Activated CD4-positive, alpha-beta T cell treated with anti-CD3 and anti-CD28 coated beads, Interleukin-2, Interleukin-6, amounts not matched to agents 100 ng/mL and 50 ng/mL, durations not matched to agents 16 hours and 8 hours (primary cell): ENCODE data around the gene TEKT5.
A peak's percentile ranks its signal among the peaks of the same experiment; 100 is the strongest.
"Not testable (repeated sequence)": the region's sequence is repeated elsewhere in the genome, so short reads cannot be mapped to it uniquely, and the experiment has no call there.

Experiments used
- DNase-seq: peaks from one replicate; pipeline ENCODE4 v3.0.0-alpha.2; 2020

The TEKT5 gene

DNA sequence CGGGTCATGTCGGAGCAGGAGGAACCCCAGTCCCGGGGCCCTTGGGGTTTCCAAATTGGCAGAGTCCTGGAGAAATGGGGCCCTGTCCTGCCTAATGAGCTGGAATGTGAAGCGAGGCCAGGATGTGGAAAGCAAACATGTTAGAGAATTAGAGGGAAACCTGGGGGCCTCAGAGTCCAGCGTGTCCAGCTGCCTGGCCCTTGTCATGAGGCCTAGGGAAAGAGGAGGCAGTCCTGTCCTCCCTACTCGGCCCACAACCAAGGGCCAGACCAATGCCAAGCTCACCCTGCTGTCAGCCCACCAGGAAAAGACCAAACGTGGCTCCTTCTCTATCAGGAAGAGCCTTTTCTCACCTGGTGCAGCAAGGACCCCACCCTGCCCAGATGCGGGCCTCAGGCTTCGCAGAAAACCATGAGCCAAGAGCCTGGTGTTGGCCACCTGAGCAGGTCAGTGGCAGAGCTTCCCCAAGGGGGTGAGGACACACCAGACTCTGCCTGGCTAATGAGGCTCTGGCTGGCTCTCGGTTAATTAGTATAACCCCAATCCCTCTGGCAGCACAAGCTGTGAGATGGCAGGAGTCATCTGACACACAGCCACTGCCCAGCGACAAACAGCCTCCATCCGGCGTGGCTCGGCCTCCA lies 10.1 kb downstream of the TEKT5 start:
- no peak for DNase-seq

DNA sequence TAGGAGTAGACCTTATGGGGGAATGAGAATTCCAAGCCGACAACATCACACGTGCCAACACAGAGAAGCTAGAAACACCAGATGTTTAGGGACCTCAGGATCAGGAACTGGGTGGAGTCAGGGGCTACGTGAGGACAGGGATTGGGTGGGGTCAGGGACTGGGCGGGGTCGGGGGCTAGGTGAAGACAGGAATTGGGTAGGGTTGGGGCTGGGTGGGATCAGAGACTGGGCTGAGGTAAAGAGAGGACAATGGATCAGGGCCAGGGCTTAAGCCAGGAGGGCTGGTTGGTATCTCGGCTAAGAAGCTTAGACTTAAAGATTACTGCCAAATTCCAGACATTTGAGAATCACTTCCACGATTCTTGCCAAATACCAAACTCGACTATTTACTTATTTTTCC lies 11.6 kb downstream of the TEKT5 start:
- DNase-seq, result no peak

DNA sequence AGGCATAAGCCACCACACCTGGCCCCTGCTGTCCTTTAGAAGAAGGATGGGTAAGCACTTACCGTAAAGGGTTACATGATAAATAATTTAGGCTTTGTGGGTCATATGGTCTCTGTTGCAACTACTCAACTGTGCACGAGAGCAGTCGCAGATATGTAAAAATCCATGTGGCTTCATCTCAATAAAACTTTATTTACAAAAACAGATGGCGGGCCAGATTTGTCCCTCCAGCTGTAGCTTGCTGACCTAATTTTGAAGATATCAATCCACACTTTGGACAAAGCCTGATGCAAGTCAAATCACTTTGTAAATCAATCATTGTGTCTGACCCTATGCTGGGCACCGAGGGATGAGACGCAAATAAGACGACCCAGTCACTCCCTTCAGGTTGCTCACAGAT lies 12.1 kb downstream of the TEKT5 start:
- DNase-seq, result no peak

- DNase-seq, result no peak
These were observed 13.1 kb downstream of the TEKT5 start for GRCh38 chr16:10681310-10682308.

DNA sequence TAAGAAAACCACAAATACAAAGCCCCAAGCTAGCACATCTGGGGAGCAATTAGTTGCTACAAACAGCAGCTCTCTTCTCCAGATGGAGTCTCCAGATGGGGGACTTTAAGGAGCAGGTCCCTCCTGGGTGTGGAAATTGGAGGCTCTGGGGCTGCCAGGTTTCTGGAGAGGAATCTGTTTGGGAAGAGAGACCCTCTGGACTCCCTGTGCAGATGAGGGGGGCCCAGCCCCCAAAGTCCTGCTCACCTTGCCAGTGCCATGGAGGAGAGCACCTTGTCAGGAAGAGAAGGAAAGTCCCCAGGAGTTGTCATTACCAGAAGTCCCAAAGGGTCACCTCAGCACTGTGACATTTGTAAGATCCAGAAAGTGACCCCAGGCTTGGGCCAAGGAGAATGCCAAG lies 14.8 kb downstream of the TEKT5 start:
- DNase-seq, result no peak

GRCh38 chr16:10679441-10679840 lies 15.3 kb downstream of the TEKT5 start:
- DNase-seq, result not testable (repeated sequence)

DNA sequence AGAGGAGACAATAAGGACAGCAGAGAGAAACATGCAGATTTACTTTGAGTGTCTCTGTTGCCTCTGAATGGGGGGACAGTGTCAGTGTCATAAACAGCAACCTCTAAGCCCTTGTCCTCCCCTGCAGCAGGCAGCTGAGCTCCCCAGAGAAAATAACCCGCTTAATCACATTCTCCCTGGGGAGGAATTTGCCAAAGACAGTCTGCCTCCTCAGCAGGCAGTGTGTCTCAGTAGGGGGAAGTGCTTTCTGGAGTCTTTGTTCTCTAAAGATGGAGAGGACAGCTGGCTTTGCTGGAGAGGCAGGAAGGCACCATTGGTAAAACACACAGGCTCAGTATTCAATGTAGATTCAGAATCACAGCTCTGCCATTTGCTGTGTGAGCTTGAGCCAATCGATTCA lies 16.1 kb downstream of the TEKT5 start:
- no peak for DNase-seq

- no peak for DNase-seq
These were observed 18.4 kb downstream of the TEKT5 start for GRCh38 chr16:10676284-10676683.

- no peak for DNase-seq
These were observed 18.9 kb downstream of the TEKT5 start for GRCh38 chr16:10675861-10676260.

DNA sequence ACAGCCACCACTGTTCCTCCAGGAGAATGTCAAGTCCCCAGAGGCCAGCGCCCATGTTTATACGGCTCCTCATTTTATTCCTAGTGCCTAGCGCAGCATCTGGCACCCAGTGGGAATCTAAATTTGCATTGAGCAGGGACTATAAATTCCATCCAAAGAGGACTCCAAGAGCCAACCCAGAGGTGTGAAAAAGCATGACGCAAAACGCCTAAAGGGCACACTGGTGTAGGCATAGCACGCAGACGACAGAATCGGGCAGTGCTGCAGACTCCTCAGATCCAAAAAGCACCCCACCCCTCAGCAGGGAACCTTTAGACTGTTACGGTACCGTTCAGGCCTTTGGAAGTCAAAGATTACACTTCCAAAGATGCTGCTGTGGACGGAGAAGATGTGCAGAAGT lies 19.5 kb downstream of the TEKT5 start:
- DNase-seq, result no peak

GRCh38 chr16:10671729-10672128 lies 23.0 kb downstream of the TEKT5 start:
- no peak for DNase-seq

DNA sequence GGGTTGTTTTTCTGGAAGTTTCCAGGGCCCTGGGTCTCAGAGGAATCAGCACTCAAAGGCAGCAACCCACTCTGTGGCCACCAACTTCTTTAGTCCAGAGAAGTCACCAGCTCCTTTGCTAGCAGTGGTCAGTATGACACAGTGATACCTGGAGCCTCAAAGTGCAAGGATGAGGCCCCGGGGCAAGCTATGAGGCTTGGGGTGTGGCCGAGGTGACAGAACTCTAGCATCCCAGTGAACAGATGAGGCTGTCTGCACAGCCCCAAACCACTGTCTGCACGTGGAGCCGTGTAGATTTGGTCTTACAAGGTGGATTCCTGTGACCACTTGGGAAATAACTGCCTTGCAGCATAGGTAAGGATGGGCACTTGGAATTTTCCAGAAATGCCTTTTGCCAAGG lies 24.9 kb downstream of the TEKT5 start:
- DNase-seq, result no peak

GRCh38 chr16:10668322-10669045 lies 26.2 kb downstream of the TEKT5 start:
- DNase-seq, result peak; percentile 25

GRCh38 chr16:10667239-10667638 lies 27.5 kb downstream of the TEKT5 start:
- DNase-seq, result no peak

DNA sequence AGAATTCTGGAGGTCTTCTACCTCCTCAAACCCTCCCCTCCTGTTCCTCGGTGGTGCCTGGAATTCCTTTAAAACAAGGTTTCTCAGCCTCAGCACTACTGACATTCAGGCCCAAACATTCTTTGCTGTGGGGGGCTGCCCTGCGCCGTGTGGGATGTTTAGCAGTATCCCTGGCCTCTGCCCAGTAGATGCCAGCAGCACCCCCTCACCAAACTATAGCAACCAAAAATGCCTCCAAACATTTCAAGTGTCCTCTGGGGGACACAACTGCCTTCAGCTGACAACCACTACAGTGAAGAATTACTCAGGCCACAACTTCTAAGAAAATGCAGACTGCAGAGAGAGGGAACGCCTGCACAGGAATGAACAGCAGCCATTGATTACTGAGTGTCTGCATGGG lies 28.4 kb downstream of the TEKT5 start:
- no peak for DNase-seq

DNA sequence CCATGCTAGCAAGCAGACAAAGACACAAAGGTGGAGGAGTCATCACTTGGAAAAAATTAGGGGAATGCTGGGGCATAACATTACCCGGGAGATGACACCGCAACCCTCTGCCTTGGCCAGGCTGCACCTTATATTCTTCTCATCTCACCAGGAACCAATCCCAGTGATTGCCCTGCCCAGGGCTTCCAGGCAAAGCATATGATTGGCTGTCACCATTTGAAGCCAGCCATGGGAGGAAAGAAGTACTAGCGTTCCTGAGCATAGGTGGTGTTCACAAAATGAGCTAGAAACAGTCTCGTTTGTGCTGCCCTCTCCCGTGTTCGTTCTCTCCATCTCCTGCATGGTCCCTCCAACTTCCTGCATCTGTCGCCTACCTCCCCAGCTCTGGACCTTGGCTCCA lies 29.6 kb downstream of the TEKT5 start:
- no peak for DNase-seq

DNA sequence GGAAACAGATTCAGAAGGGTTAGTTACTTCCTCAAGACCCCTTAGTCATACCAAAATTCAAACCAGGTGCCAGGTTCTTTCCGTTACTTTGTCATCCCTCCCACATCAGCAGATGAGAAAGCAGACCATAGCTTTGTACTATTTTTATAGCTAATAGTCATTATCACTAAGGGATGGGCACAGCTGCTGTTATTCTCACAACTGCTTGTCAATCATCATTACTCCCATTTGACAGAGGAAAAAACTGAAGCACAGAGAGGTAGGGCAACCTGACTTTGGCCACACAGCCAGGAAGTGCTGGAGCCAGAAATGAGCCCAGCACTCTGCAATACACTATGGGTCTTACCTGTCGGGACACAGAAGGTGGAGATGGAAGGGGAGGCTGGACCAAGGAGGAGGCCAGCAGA lies 30.0 kb downstream of the TEKT5 start:
- DNase-seq, result no peak

DNA sequence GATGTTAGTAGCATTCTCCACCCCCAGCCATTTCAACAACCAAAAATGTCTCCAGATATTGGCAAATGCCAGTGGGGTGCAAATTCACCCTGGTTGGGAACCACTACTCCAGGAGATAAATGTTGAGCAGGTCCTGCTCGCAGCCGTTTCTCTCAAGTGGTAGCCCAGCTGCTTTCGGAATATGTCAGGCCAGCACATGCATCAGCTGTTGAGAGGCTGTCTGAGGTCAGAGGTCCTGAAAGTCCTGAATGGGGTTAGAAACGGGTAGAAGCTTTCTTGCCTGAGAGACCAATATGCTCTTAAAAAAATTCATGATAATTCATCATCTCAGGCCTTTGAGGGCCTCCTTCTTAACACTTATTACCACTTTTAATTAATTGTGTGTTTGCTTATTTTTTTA lies 31.0 kb downstream of the TEKT5 start:
- DNase-seq, result no peak

GRCh38 chr16:10663146-10663545 lies 31.6 kb downstream of the TEKT5 start:
- DNase-seq, result no peak

DNA sequence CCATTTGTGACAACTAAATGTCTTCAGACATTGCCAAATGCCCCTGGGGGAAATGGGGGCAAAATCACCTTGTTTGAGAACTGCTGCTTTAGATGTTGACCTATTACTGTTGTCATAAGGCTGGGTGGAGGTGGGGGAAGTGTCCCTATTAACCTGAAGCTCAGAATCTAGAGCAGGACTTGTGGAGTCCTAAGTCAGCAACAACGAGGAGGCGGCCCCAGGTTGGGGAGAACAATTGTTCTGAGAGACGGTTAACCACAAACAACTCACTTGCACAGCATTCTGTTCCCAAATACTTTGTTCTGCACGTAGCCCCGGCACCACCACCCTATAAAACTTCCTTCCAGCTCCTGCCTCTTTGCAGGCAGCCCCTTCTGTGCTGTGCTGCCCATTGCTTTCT lies 32.5 kb downstream of the TEKT5 start:
- no peak for DNase-seq

- no peak for DNase-seq
These were observed 33.0 kb downstream of the TEKT5 start for GRCh38 chr16:10661737-10662136.

GRCh38 chr16:10660950-10661635 lies 33.6 kb downstream of the TEKT5 start:
- DNase-seq, result no peak

DNA sequence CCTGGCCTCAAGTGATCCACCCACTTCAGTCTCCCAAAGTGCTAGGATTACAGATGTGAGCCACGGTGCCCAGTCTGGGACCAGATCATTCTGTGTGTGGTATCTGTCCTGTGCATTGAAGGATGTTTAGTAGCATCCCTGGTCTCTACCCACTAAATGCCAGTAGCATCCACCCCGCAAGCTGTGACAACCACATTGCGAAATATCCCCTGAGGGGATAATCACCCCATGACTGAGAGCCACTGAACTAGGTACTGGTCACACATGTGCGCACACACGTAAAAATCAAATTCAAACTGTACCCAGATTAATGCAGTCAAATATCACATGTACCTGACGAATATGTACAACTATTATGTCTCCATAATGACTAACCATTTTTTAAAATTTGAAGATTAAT lies 35.8 kb downstream of the TEKT5 start:
- DNase-seq, result no peak
